Suprapubic skin (tissue), 4 donors: Measurements from ENCODE around the gene PLXNB2.

ENCODE experiments used
- POLR2A ChIP-seq, 2 donors: fragments of 450-650 bp; IDR thresholded peaks; one replicate each; pipeline ENCODE4 v1.6.1; 2017; ENCODE audit warnings: antibody characterized with exemption in 2 of 2, mild to moderate bottlenecking in 2 of 2, moderate library complexity in 2 of 2
- POLR2AphosphoS5 ChIP-seq, 3 donors: sonication (generic); formaldehyde crosslinking; IDR thresholded peaks; one replicate each; pipeline ENCODE4 v1.6.1; 2017; ENCODE audit warnings: antibody characterized with exemption in 3 of 3
- TF ChIP-seq, protein P1 (sequence below), 2 donors: fragments of 200-600 bp in 1 of 2; fragments of 450-650 bp in 1 of 2; sonication (generic) in 1 of 2; IDR thresholded peaks; one replicate each; pipeline ENCODE4 v1.5.1; 2016 to 2019; ENCODE audit warnings: antibody characterized with exemption in 2 of 2, mild to moderate bottlenecking in 1 of 2, moderate library complexity in 1 of 2

GRCh38 chr22:50282361-50283155, 24.9 kb downstream of the PLXNB2 start:
- TF ChIP-seq, protein P1, sequence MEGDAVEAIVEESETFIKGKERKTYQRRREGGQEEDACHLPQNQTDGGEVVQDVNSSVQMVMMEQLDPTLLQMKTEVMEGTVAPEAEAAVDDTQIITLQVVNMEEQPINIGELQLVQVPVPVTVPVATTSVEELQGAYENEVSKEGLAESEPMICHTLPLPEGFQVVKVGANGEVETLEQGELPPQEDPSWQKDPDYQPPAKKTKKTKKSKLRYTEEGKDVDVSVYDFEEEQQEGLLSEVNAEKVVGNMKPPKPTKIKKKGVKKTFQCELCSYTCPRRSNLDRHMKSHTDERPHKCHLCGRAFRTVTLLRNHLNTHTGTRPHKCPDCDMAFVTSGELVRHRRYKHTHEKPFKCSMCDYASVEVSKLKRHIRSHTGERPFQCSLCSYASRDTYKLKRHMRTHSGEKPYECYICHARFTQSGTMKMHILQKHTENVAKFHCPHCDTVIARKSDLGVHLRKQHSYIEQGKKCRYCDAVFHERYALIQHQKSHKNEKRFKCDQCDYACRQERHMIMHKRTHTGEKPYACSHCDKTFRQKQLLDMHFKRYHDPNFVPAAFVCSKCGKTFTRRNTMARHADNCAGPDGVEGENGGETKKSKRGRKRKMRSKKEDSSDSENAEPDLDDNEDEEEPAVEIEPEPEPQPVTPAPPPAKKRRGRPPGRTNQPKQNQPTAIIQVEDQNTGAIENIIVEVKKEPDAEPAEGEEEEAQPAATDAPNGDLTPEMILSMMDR (IDR thresholded peaks at IDR 0.05): no peak
- TF ChIP-seq POLR2A (IDR thresholded peaks at IDR 0.05) (no peak), POLR2AphosphoS5 (IDR thresholded peaks at IDR 0.05) (peak in 1 of 3 donors; percentile 78)
